RWPE2 (cell line): Measurements from ENCODE around the gene PROK1.
"Not testable (repeated sequence)": the region's sequence is repeated elsewhere in the genome, so short reads cannot be mapped to it uniquely, and the experiment has no call there.

ENCODE experiments used
- ATAC-seq: fragments of 200-7000 bp; cut with Tn5 transposase; 3 replicates; pipeline ENCODE4 v1.9.1; 2021; ENCODE audit warnings: low read depth
- DNase-seq: peaks from one replicate; pipeline ENCODE4 v3.0.0-alpha.2; 2020; ENCODE audit warnings: low spot score
- H3K27ac ChIP-seq: fragments of 450-650 bp; 2 replicates; pipeline ENCODE4 v1.5.1; 2017; ENCODE audit warnings: mild to moderate bottlenecking; ENCODE audit not compliant: poor library complexity, severe bottlenecking
- H3K27me3 ChIP-seq: fragments of 250-450 bp; sonication (Bioruptor Pico); 2 replicates; pipeline ENCODE4 v1.5.1; 2021; ENCODE audit warnings: mild to moderate bottlenecking, moderate library complexity; ENCODE audit not compliant: insufficient read depth, poor library complexity, severe bottlenecking
- H3K36me3 ChIP-seq: fragments of 250-450 bp; sonication (Bioruptor Pico); 2 replicates; pipeline ENCODE4 v1.5.1; 2020; ENCODE audit warnings: low read depth, mild to moderate bottlenecking, moderate library complexity
- H3K4me1 ChIP-seq: fragments of 250-450 bp; sonication (Bioruptor Pico); 2 replicates; pipeline ENCODE4 v1.5.1; 2021; ENCODE audit warnings: mild to moderate bottlenecking, moderate library complexity; ENCODE audit not compliant: insufficient read depth, poor library complexity, severe bottlenecking
- H3K4me3 ChIP-seq: fragments of 250-450 bp; sonication (Bioruptor Pico); 2 replicates; pipeline ENCODE4 v1.5.1; 2021; ENCODE audit warnings: mild to moderate bottlenecking, moderate library complexity; ENCODE audit not compliant: severe bottlenecking
- H3K9me3 ChIP-seq: fragments of 250-450 bp; sonication (Bioruptor Pico); 2 replicates; pipeline ENCODE4 v1.5.1; 2021; ENCODE audit warnings: mild to moderate bottlenecking, moderate library complexity; ENCODE audit not compliant: severe bottlenecking
- CTCF ChIP-seq: fragments of 450-650 bp; IDR thresholded peaks from one replicate; pipeline ENCODE4 v1.5.1; 2017; ENCODE audit warnings: mild to moderate bottlenecking, moderate library complexity; ENCODE audit not compliant: poor library complexity, severe bottlenecking

Gene PROK1

GRCh38 chr1:110433213-110433612 is 17.7 kb upstream of the PROK1 start:
- Histone ChIP-seq H3K9me3 (no peaks in the 10 kb centered on the region), H3K4me1 (no peaks in the 10 kb centered on the region), H3K36me3 (no peaks in the 10 kb centered on the region), H3K27me3 (no peaks in the 10 kb centered on the region), H3K4me3 (no peak overlapping the region), H3K27ac (no peak overlapping the region)
- no peak for TF ChIP-seq CTCF
- DNase-seq (no peak), ATAC-seq (no peak)

GRCh38 chr1:110433803-110434202 is 17.1 kb upstream of the PROK1 start:
- no peak for TF ChIP-seq CTCF
- no peak overlapping the region for H3K4me3 ChIP-seq
- H3K4me1 ChIP-seq = no peaks in the 10 kb centered on the region
- ATAC-seq = peak; percentile 90
- H3K36me3 ChIP-seq = no peaks in the 10 kb centered on the region
- no peak overlapping the region for H3K27ac ChIP-seq
- H3K9me3 ChIP-seq = no peaks in the 10 kb centered on the region
- H3K27me3 ChIP-seq = no peaks in the 10 kb centered on the region
- DNase-seq = no peak

DNA sequence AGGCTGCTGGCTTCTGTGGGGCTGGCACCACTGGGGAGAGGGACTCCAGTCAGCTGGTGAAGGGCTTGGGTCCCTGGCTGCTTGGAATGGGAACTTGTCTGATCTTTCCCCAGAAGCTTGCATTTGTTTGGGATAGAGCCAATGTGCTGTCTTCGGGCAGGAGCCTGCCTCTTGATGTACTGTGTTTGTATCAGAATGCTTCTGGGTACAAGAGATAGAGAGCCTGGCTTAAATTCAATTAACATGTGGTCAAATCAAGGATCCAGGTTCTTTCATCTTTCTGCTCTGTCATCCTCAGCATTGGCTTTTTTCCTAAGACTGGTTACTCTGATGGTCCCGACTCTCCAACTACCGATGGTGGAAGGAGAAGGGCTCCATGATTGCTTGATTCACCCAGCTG is 16.0 kb upstream of the PROK1 start:
- H3K27ac ChIP-seq = no peak overlapping the region
- H3K4me1 ChIP-seq = no peaks in the 10 kb centered on the region
- ATAC-seq = no peak
- H3K27me3 ChIP-seq = no peaks in the 10 kb centered on the region
- no peak overlapping the region for H3K4me3 ChIP-seq
- no peak for TF ChIP-seq CTCF
- H3K36me3 ChIP-seq = no peaks in the 10 kb centered on the region
- no peak for DNase-seq
- no peaks in the 10 kb centered on the region for H3K9me3 ChIP-seq

DNA sequence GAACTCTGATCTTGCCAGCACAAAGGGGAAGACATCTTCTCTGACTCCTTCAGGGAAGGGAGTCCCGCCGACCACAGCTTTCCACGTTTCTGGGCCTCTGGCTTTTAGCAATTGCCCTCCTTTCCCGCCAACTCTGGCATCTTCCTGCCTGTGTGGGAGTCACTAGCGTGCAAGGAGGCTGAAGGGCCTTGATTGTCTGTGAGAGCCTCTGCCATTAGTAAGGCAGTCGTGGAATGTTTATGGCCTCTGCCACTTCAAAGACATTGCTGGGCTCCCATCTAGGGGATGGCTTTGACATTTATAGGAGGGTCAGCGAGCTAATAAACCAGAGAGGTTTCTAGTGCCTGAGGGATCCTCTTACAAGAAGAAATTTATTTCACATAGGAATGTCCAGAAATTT is 14.3 kb upstream of the PROK1 start:
- no peak for TF ChIP-seq CTCF
- ATAC-seq (no peak), DNase-seq (no peak)
- H3K9me3 ChIP-seq = no peaks in the 10 kb centered on the region
- H3K27ac ChIP-seq = no peak overlapping the region
- no peak overlapping the region for H3K4me3 ChIP-seq
- no peaks in the 10 kb centered on the region for H3K27me3 ChIP-seq
- no peaks in the 10 kb centered on the region for H3K4me1 ChIP-seq
- no peaks in the 10 kb centered on the region for H3K36me3 ChIP-seq

DNA sequence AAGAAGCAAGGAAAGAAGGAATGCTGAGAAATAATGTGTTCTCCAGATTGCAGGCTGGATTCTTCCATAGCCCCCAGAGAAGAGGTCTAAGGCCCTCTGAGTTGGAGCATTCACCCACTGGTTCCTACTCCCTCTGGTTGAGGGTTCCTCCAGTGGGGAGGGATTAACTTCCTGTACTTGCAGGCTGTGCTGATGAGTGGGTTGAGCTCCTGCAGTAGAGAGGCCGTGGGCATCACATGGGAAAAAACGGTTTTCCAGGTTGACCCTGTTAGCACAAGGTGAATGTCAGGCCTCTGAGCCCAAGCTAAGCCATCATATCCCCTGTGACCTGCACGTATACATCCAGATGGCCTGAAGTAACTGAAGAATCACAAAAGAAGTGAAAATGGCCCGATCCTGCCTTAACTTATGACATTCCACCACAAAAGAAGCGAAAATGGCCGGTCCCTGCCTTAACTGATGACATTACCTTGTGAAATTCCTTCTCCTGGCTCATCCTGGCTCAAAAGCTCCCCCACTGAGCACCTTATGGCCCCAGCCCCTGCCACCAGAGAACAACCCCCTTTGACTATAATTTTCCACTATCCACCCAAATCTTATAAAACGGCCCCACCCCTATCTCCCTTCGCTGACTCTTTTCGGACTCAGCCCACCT is 13.2 kb upstream of the PROK1 start:
- not testable (repeated sequence) for H3K4me3 ChIP-seq, H3K27ac ChIP-seq, H3K4me1 ChIP-seq, H3K27me3 ChIP-seq, H3K9me3 ChIP-seq, DNase-seq, H3K36me3 ChIP-seq, ATAC-seq
